Fibroblast of lung (primary cell): ENCODE results near the gene PACS2.

ENCODE experiments used
- CTCF ChIP-seq, 2 donors: IDR thresholded peaks in 1 of 2; conservative IDR thresholded peaks in 1 of 2; 1 replicate in 1 of 2; 2 replicates in 1 of 2; pipeline ENCODE4 v1.5.1; 2011 to 2012; ENCODE audit warnings: low read length in 2 of 2, control low read depth in 1 of 2, inconsistent platforms in 1 of 2, low read depth in 1 of 2, mild to moderate bottlenecking in 1 of 2
- EZH2 ChIP-seq: IDR thresholded peaks from 2 replicates; pipeline ENCODE4 v1.5.1; 2012; ENCODE audit warnings: low read length, control low read depth, mild to moderate bottlenecking; ENCODE audit errors: missing control alignments

GRCh38 chr14:105426416-105427130 is 112.0 kb downstream of the PACS2 start:
- TF ChIP-seq CTCF (conservative IDR thresholded peaks at IDR 0.05 in 1 of 2, IDR thresholded peaks at IDR 0.05 in 1 of 2; ENCODE audit: low read depth in 1 of 2, low read length in 2 of 2) = no peak
- TF ChIP-seq EZH2 = no peak
